Measurements from ENCODE around the gene SLC26A11. TPM values are rescaled to one million over a fixed set of nuclear protein-coding genes. Genes with fewer than 3 reads are reported as not detected.
"Not testable (repeated sequence)": the region's sequence is repeated elsewhere in the genome, so short reads cannot be mapped to it uniquely, and the experiment has no call there.

The SLC26A11 gene
- total and polyA plus RNA-seq, 4 donors: 19.2 to 61.7 (median 34.1) TPM

GRCh38 chr17:80292521-80292971 is 72.3 kb downstream of the SLC26A11 start:
- Histone ChIP-seq H3K4me1 (ENCODE audit: control insufficient read depth, insufficient read depth, low read length) (no peaks in the 10 kb centered on the region), H3K9me3 (ENCODE audit: control insufficient read depth, insufficient read depth, low read length) (no peaks in the 10 kb centered on the region), H3K27me3 (ENCODE audit: control insufficient read depth, insufficient read depth, low read length) (no peaks in the 10 kb centered on the region), H3K4me3 (ENCODE audit: low read depth, low read length) (no peak overlapping the region), H3K36me3 (ENCODE audit: control insufficient read depth, insufficient read depth, low read length) (peaks cover 75% of the 10 kb centered on the region), H3K27ac (ENCODE audit: low read depth, low read length) (no peak overlapping the region)
- WGBS (ENCODE audit: insufficient coverage): 56% methylated on average over 10 of the region's 10 CpGs
- no peak for DNase-seq (ENCODE audit: low read depth in 4 of 6, low spot score in 6 of 6)

- H3K4me1 ChIP-seq (ENCODE audit: control insufficient read depth, insufficient read depth, low read length): no peaks in the 10 kb centered on the region
- H3K27me3 ChIP-seq (ENCODE audit: control insufficient read depth, insufficient read depth, low read length): no peaks in the 10 kb centered on the region
- 100% methylated on average over 3 of the region's 7 CpGs for WGBS (ENCODE audit: insufficient coverage)
- no peak overlapping the region for H3K27ac ChIP-seq (ENCODE audit: low read depth, low read length)
- no peaks in the 10 kb centered on the region for H3K9me3 ChIP-seq (ENCODE audit: control insufficient read depth, insufficient read depth, low read length)
- no peak overlapping the region for H3K4me3 ChIP-seq (ENCODE audit: low read depth, low read length)
- DNase-seq (ENCODE audit: low read depth in 4 of 6, low spot score in 6 of 6): no peak
- H3K36me3 ChIP-seq (ENCODE audit: control insufficient read depth, insufficient read depth, low read length): peaks cover 66% of the 10 kb centered on the region
These were observed 74.0 kb downstream of the SLC26A11 start for GRCh38 chr17:80294210-80294609.

GRCh38 chr17:80294653-80295052 is 74.4 kb downstream of the SLC26A11 start:
- Histone ChIP-seq H3K27ac (ENCODE audit: low read depth, low read length) (no peak overlapping the region), H3K4me3 (ENCODE audit: low read depth, low read length) (no peak overlapping the region), H3K9me3 (ENCODE audit: control insufficient read depth, insufficient read depth, low read length) (no peaks in the 10 kb centered on the region), H3K4me1 (ENCODE audit: control insufficient read depth, insufficient read depth, low read length) (no peaks in the 10 kb centered on the region), H3K27me3 (ENCODE audit: control insufficient read depth, insufficient read depth, low read length) (no peaks in the 10 kb centered on the region), H3K36me3 (ENCODE audit: control insufficient read depth, insufficient read depth, low read length) (peaks cover 61% of the 10 kb centered on the region)
- WGBS (ENCODE audit: insufficient coverage): 87% methylated on average over 6 of the region's 6 CpGs
- no peak for DNase-seq (ENCODE audit: low read depth in 4 of 6, low spot score in 6 of 6)

- no peaks in the 10 kb centered on the region for H3K4me1 ChIP-seq (ENCODE audit: control insufficient read depth, insufficient read depth, low read length)
- WGBS (ENCODE audit: insufficient coverage): 84% methylated on average over 4 of the region's 5 CpGs
- H3K9me3 ChIP-seq (ENCODE audit: control insufficient read depth, insufficient read depth, low read length): no peaks in the 10 kb centered on the region
- H3K36me3 ChIP-seq (ENCODE audit: control insufficient read depth, insufficient read depth, low read length): peaks cover 56% of the 10 kb centered on the region
- H3K4me3 ChIP-seq (ENCODE audit: low read depth, low read length): no peak overlapping the region
- no peak for DNase-seq (ENCODE audit: low read depth in 4 of 6, low spot score in 6 of 6)
- no peak overlapping the region for H3K27ac ChIP-seq (ENCODE audit: low read depth, low read length)
- no peaks in the 10 kb centered on the region for H3K27me3 ChIP-seq (ENCODE audit: control insufficient read depth, insufficient read depth, low read length)
These were observed 74.9 kb downstream of the SLC26A11 start for GRCh38 chr17:80295146-80295545.

- no peaks in the 10 kb centered on the region for H3K4me1 ChIP-seq (ENCODE audit: control insufficient read depth, insufficient read depth, low read length)
- H3K27ac ChIP-seq (ENCODE audit: low read depth, low read length): no peak overlapping the region
- 100% methylated on average over 4 of the region's 6 CpGs for WGBS (ENCODE audit: insufficient coverage)
- no peak overlapping the region for H3K4me3 ChIP-seq (ENCODE audit: low read depth, low read length)
- no peaks in the 10 kb centered on the region for H3K9me3 ChIP-seq (ENCODE audit: control insufficient read depth, insufficient read depth, low read length)
- peaks cover 56% of the 10 kb centered on the region for H3K36me3 ChIP-seq (ENCODE audit: control insufficient read depth, insufficient read depth, low read length)
- no peak for DNase-seq (ENCODE audit: low read depth in 4 of 6, low spot score in 6 of 6)
- H3K27me3 ChIP-seq (ENCODE audit: control insufficient read depth, insufficient read depth, low read length): no peaks in the 10 kb centered on the region
These were observed 75.3 kb downstream of the SLC26A11 start for GRCh38 chr17:80295559-80295958.

- WGBS (ENCODE audit: insufficient coverage): 84% methylated on average over 12 of the region's 14 CpGs
- no peaks in the 10 kb centered on the region for H3K4me1 ChIP-seq (ENCODE audit: control insufficient read depth, insufficient read depth, low read length)
- peaks cover 51% of the 10 kb centered on the region for H3K36me3 ChIP-seq (ENCODE audit: control insufficient read depth, insufficient read depth, low read length)
- H3K27me3 ChIP-seq (ENCODE audit: control insufficient read depth, insufficient read depth, low read length): no peaks in the 10 kb centered on the region
- no peak for DNase-seq (ENCODE audit: low read depth in 4 of 6, low spot score in 6 of 6)
- no peak overlapping the region for H3K27ac ChIP-seq (ENCODE audit: low read depth, low read length)
- no peaks in the 10 kb centered on the region for H3K9me3 ChIP-seq (ENCODE audit: control insufficient read depth, insufficient read depth, low read length)
- no peak overlapping the region for H3K4me3 ChIP-seq (ENCODE audit: low read depth, low read length)
These were observed 76.0 kb downstream of the SLC26A11 start for GRCh38 chr17:80296221-80296620.

GRCh38 chr17:80297996-80298560 is 77.9 kb downstream of the SLC26A11 start:
- Histone ChIP-seq H3K4me3 (ENCODE audit: low read depth, low read length) (no peak overlapping the region), H3K4me1 (ENCODE audit: control insufficient read depth, insufficient read depth, low read length) (no peaks in the 10 kb centered on the region), H3K36me3 (ENCODE audit: control insufficient read depth, insufficient read depth, low read length) (peaks cover 39% of the 10 kb centered on the region), H3K27ac (ENCODE audit: low read depth, low read length) (no peak overlapping the region), H3K27me3 (ENCODE audit: control insufficient read depth, insufficient read depth, low read length) (no peaks in the 10 kb centered on the region), H3K9me3 (ENCODE audit: control insufficient read depth, insufficient read depth, low read length) (no peaks in the 10 kb centered on the region)
- DNase-seq (ENCODE audit: low read depth in 4 of 6, low spot score in 6 of 6): no peak
- 91% methylated on average over 19 of the region's 19 CpGs for WGBS (ENCODE audit: insufficient coverage)

GRCh38 chr17:80299350-80300100 is 79.3 kb downstream of the SLC26A11 start:
- WGBS (ENCODE audit: insufficient coverage): no CpG with 5 or more reads among the region's 4 CpGs
- H3K9me3 ChIP-seq (ENCODE audit: control insufficient read depth, insufficient read depth, low read length); H3K27me3 ChIP-seq (ENCODE audit: control insufficient read depth, insufficient read depth, low read length); H3K4me1 ChIP-seq (ENCODE audit: control insufficient read depth, insufficient read depth, low read length); H3K4me3 ChIP-seq (ENCODE audit: low read depth, low read length); H3K27ac ChIP-seq (ENCODE audit: low read depth, low read length); DNase-seq (ENCODE audit: low read depth in 4 of 6, low spot score in 6 of 6): not testable (repeated sequence)
- H3K36me3 ChIP-seq (ENCODE audit: control insufficient read depth, insufficient read depth, low read length): peaks cover 36% of the 10 kb centered on the region

- H3K27ac ChIP-seq (ENCODE audit: low read depth, low read length); DNase-seq (ENCODE audit: low read depth in 4 of 6, low spot score in 6 of 6); H3K4me1 ChIP-seq (ENCODE audit: control insufficient read depth, insufficient read depth, low read length); H3K9me3 ChIP-seq (ENCODE audit: control insufficient read depth, insufficient read depth, low read length); H3K27me3 ChIP-seq (ENCODE audit: control insufficient read depth, insufficient read depth, low read length); H3K4me3 ChIP-seq (ENCODE audit: low read depth, low read length): not testable (repeated sequence)
- 95% methylated on average over 2 of the region's 2 CpGs for WGBS (ENCODE audit: insufficient coverage)
- peaks cover 33% of the 10 kb centered on the region for H3K36me3 ChIP-seq (ENCODE audit: control insufficient read depth, insufficient read depth, low read length)
These were observed 80.5 kb downstream of the SLC26A11 start for GRCh38 chr17:80300756-80301155.

All from spinal cord (tissue), 10 donors.